Endothelial cell of umbilical vein (primary cell): ENCODE data around the gene RUNX2. TPM values are rescaled to one million over a fixed set of nuclear protein-coding genes. Genes with fewer than 3 reads are reported as not detected.

Experiments
- BruUV-seq: library from RNA; stranded (reverse); fragments of 400-500 nt; replicated peaks from 2 replicates; lab custom pipeline; 2021; lab: Mats Ljungman, UMichigan
- CTCF ChIA-PET: fragments of 300-600, 350-600 bp; sonication (Branson Sonifier 250); formaldehyde crosslinking; loops from one replicate; lab custom pipeline; 2021; ENCODE audit warnings: antibody characterized with exemption, inconsistent platforms; lab: Charles Lee
- POLR2A ChIA-PET: fragments of 300-600, 350-600 bp; sonication (Branson Sonifier 250); formaldehyde crosslinking; loops from one replicate; lab custom pipeline; 2021; ENCODE audit warnings: antibody characterized with exemption, inconsistent platforms; lab: Charles Lee
- DNase-seq: peaks from one replicate; pipeline ENCODE4 v3.0.0-alpha.2; 2011; ENCODE audit warnings: low read depth, low spot score
- FAIRE-seq: peaks from 2 replicates; lab custom pipeline; 2011; peaks lifted over from hg19 to GRCh38; lab: Jason Lieb, UNC
- H2AFZ ChIP-seq: 2 replicates; pipeline ENCODE4 v1.6.0; 2012; ENCODE audit warnings: low read depth, low read length, control low read depth, inconsistent platforms
- H3K27ac ChIP-seq: 2 replicates; pipeline ENCODE4 v1.5.1; 2011; ENCODE audit warnings: low read depth, mild to moderate bottlenecking, control low read depth, low read length, moderate library complexity; ENCODE audit not compliant: insufficient read depth
- H3K27me3 ChIP-seq, 2 experiments: 2 replicates each; pipeline versions ENCODE4 v1.6.0 to v1.6.1; 2011; ENCODE audit warnings: low read length in 2 of 2, mixed read lengths in 1 of 2; ENCODE audit not compliant: control insufficient read depth in 2 of 2, insufficient read depth in 2 of 2
- H3K36me3 ChIP-seq, 2 experiments: 2 replicates in 1 of 2; 3 replicates in 1 of 2; pipeline ENCODE4 v1.5.1; 2011; ENCODE audit warnings: low read length in 2 of 2, mild to moderate bottlenecking in 1 of 2, moderate library complexity in 1 of 2; ENCODE audit not compliant: control insufficient read depth in 2 of 2, insufficient read depth in 2 of 2; ENCODE audit errors: extremely low read depth in 1 of 2
- H3K4me1 ChIP-seq: 3 replicates; pipeline ENCODE4 v1.5.1; 2011; ENCODE audit warnings: mild to moderate bottlenecking, low read length; ENCODE audit not compliant: control insufficient read depth, insufficient read depth; ENCODE audit errors: extremely low read depth
- H3K4me2 ChIP-seq: 2 replicates; pipeline ENCODE4 v1.6.1; 2011; ENCODE audit warnings: low read length, control low read depth, mixed read lengths; ENCODE audit not compliant: insufficient read depth
- H3K4me3 ChIP-seq, 3 experiments: fragments of 200-600 bp in 1 of 3; sonication (generic), shearing (Covaris generic) in 1 of 3; replicated peaks in 1 of 3; 2 replicates each; pipeline ENCODE4 v1.5.1; 2011 to 2016; ENCODE audit warnings: control low read depth in 3 of 3, low read length in 3 of 3, mild to moderate bottlenecking in 2 of 3, inconsistent platforms in 1 of 3, low read depth in 1 of 3, moderate library complexity in 1 of 3; ENCODE audit not compliant: insufficient read depth in 1 of 3
- H3K79me2 ChIP-seq: 2 replicates; pipeline ENCODE4 v1.6.0; 2012; ENCODE audit warnings: low read length, inconsistent platforms; ENCODE audit not compliant: control insufficient read depth, insufficient read depth
- H3K9ac ChIP-seq: replicated peaks from 2 replicates; pipeline ENCODE3; 2011; ENCODE audit warnings: low read length, control low read depth; ENCODE audit not compliant: insufficient read depth; ENCODE audit errors: extremely low read depth
- H3K9me1 ChIP-seq: replicated peaks from 3 replicates; pipeline ENCODE4 v1.6.0; 2011; ENCODE audit warnings: mild to moderate bottlenecking, low read length; ENCODE audit not compliant: control insufficient read depth, insufficient read depth; ENCODE audit errors: extremely low read depth
- H3K9me3 ChIP-seq: replicated peaks from 2 replicates; pipeline ENCODE4 v1.5.1; 2012; ENCODE audit warnings: low read length, inconsistent platforms; ENCODE audit not compliant: control insufficient read depth, insufficient read depth
- H4K20me1 ChIP-seq: replicated peaks from 2 replicates; pipeline ENCODE3; 2011; ENCODE audit warnings: mild to moderate bottlenecking, low read length; ENCODE audit not compliant: control insufficient read depth, insufficient read depth; ENCODE audit errors: extremely low read depth
- CTCF ChIP-seq, 2 donors: IDR thresholded peaks; 1 replicate in 1 of 2; 2 replicates in 1 of 2; pipeline ENCODE4 v1.5.1; 2011; ENCODE audit warnings: low read length in 2 of 2, mild to moderate bottlenecking in 2 of 2, moderate library complexity in 2 of 2, control low read depth in 1 of 2, inconsistent platforms in 1 of 2, low read depth in 1 of 2; ENCODE audit not compliant: insufficient read depth in 1 of 2; ENCODE audit errors: extremely low read depth in 1 of 2
- EZH2 ChIP-seq: IDR thresholded peaks from 2 replicates; pipeline ENCODE4 v1.6.1; 2012; ENCODE audit warnings: borderline replicate concordance, low read depth, mild to moderate bottlenecking, moderate library complexity, low read length, inconsistent platforms; ENCODE audit not compliant: severe bottlenecking
- FOS ChIP-seq: IDR thresholded peaks from 2 replicates; pipeline ENCODE4 v1.6.1; 2011; ENCODE audit warnings: mild to moderate bottlenecking, low read length, moderate library complexity, borderline replicate concordance; ENCODE audit not compliant: insufficient read depth
- GATA2 ChIP-seq: IDR thresholded peaks from 2 replicates; pipeline ENCODE4 v1.7.0; 2011; ENCODE audit warnings: low read depth, mild to moderate bottlenecking, moderate library complexity, mixed read lengths, low read length; ENCODE audit not compliant: insufficient read length, insufficient read depth
- JUN ChIP-seq: IDR thresholded peaks from 2 replicates; pipeline ENCODE4 v1.6.1; 2011; ENCODE audit warnings: borderline replicate concordance, low read depth; ENCODE audit not compliant: insufficient read length, insufficient read depth
- MAX ChIP-seq: IDR thresholded peaks from 2 replicates; pipeline ENCODE4 v1.6.1; 2011; ENCODE audit not compliant: insufficient read depth, insufficient read length
- MYC ChIP-seq: IDR thresholded peaks from one replicate; pipeline ENCODE4 v1.6.1; 2011; ENCODE audit warnings: mild to moderate bottlenecking, low read depth, low read length
- POLR2A ChIP-seq: IDR thresholded peaks from 2 replicates; pipeline ENCODE4 v1.6.1; 2012; ENCODE audit warnings: low read depth, mild to moderate bottlenecking, control low read depth, low read length
- POLR2AphosphoS5 ChIP-seq: IDR thresholded peaks from 2 replicates; pipeline ENCODE4 v1.6.1; 2012; ENCODE audit warnings: low read depth, mild to moderate bottlenecking, control low read depth, low read length, moderate library complexity; ENCODE audit not compliant: insufficient read depth
- dilution Hi-C: fragments of 300-500 bp; cut with MboI; formaldehyde crosslinking; loops from one replicate; pipeline ENCODE4 v1.15.0; 2019; ENCODE audit warnings: low sequenced_read_pairs; ENCODE audit not compliant: extremely low pct_ligation_motif_present
- intact Hi-C: fragments of 100-400 bp; cut with micrococcal nuclease; formaldehyde crosslinking; loops from one replicate; pipeline ENCODE4 v1.10.0; 2022
- polyA plus RNA-seq, 4 experiments: library from polyadenylated mRNA; depleted of rRNA in 3 of 4; stranded (reverse) in 3 of 4; unstranded in 1 of 4; fragments of >200 nt; gene quantifications; 2 replicates each; pipeline versions ENCODE4 v1.2.1 to v1.2.3, GENCODE V29; 2011 to 2012; ENCODE audit warnings: missing spikeins in 1 of 4
- total RNA-seq: library from RNA; stranded (reverse); gene quantifications from 2 replicates; pipeline ENCODE4 v1.2.3, GENCODE V29; 2021

Gene RUNX2
- total and polyA plus RNA-seq, 2 donors (not counting 3 experiments of a cell fraction or from before 2014, with no cell fraction given) = 0.06 TPM; not detected in 1

- POLR2A ChIA-PET = no interaction called here
- no peaks in the 10 kb centered on the region for H3K4me1 ChIP-seq
- no peak overlapping the region for H3K27ac ChIP-seq
- DNase-seq (no peak), FAIRE-seq (no peak)
- H3K9ac ChIP-seq = no peak overlapping the region
- H2AFZ ChIP-seq = no peak overlapping the region
- H3K9me1 ChIP-seq = no peaks in the 10 kb centered on the region
- no peak overlapping the region for H3K4me3 ChIP-seq
- intact Hi-C loops = no loop called here
- BruUV-seq = no TSS peak
- CTCF ChIA-PET = no interaction called here
- dilution Hi-C loops = no loop called here
- no peaks in the 10 kb centered on the region for H3K9me3 ChIP-seq
- peaks cover 4 to 6% of the 10 kb centered on the region in 2 experiments for H3K27me3 ChIP-seq
- no peak overlapping the region for H3K4me2 ChIP-seq
- no peaks in the 10 kb centered on the region for H4K20me1 ChIP-seq
- TF ChIP-seq POLR2AphosphoS5 (no peak), MYC (no peak), EZH2 (no peak), GATA2 (no peak), CTCF (IDR thresholded peaks at IDR 0.05; ENCODE audit: extremely low read depth in 1 of 2, insufficient read depth in 1 of 2, low read depth in 1 of 2, low read length in 2 of 2) (no peak), POLR2A (no peak), MAX (no peak), FOS (no peak), JUN (no peak)
- no peaks in the 10 kb centered on the region for H3K79me2 ChIP-seq
- H3K36me3 ChIP-seq = no peaks in the 10 kb centered on the region
Measured at GRCh38 chr6:45687570-45687969, 359.4 kb downstream of the RUNX2 start.
